Colonic mucosa (tissue), 4 donors: Measurements from ENCODE around the gene FHOD3. TPM values are rescaled to one million over a fixed set of nuclear protein-coding genes. Genes with fewer than 3 reads are reported as not detected.

ENCODE experiments used
- DNase-seq: peaks from one replicate; pipeline ENCODE4 v3.0.0-alpha.2; 2020
- H3K27ac ChIP-seq: fragments of 200-600 bp; one replicate; pipeline ENCODE4 v1.8.0; 2021
- H3K27me3 ChIP-seq: fragments of 200-600 bp; one replicate; pipeline ENCODE4 v1.8.0; 2021
- H3K36me3 ChIP-seq: fragments of 200-600 bp; one replicate; pipeline ENCODE4 v1.8.0; 2021
- H3K4me1 ChIP-seq: fragments of 200-600 bp; one replicate; pipeline ENCODE4 v1.8.0; 2021; ENCODE audit warnings: mild to moderate bottlenecking
- H3K4me3 ChIP-seq: fragments of 200-600 bp; one replicate; pipeline ENCODE4 v1.8.0; 2021
- H3K9ac ChIP-seq, 2 donors: one replicate each; pipeline ENCODE4 v1.7.0; 2013; ENCODE audit warnings: control low read depth in 2 of 2, low read depth in 2 of 2, low read length in 2 of 2
- H3K9me3 ChIP-seq: fragments of 200-600 bp; one replicate; pipeline ENCODE4 v1.8.0; 2021
- intact Hi-C: fragments of 100-400 bp; cut with DNase I; formaldehyde crosslinking; loops from one replicate; pipeline ENCODE4 v1.14.1; 2022
- total RNA-seq, 2 donors: library from RNA; stranded (reverse); fragmentation: NEBNext Ultra II Directional in 1 of 2; extraction: Animal tissue kit (Norgen Biotek cat#: 25700) in 1 of 2; gene quantifications; one replicate each; pipeline ENCODE4 v1.2.1, GENCODE V29; 2021
- TF ChIP-seq, protein P1 (sequence below): fragments of 200-600 bp; IDR thresholded peaks from one replicate; pipeline ENCODE4 v1.8.0; 2022; ENCODE audit warnings: antibody characterized with exemption, mild to moderate bottlenecking
- donor health status: healthy.
- donor health status: DM: no; HTN: no; CAD: no.
- donor health status: DM: no; HTN: no; CAD: no.

FHOD3 gene
- total RNA-seq, 2 donors from 2014 or later: 2.5 to 4.1 TPM

DNA sequence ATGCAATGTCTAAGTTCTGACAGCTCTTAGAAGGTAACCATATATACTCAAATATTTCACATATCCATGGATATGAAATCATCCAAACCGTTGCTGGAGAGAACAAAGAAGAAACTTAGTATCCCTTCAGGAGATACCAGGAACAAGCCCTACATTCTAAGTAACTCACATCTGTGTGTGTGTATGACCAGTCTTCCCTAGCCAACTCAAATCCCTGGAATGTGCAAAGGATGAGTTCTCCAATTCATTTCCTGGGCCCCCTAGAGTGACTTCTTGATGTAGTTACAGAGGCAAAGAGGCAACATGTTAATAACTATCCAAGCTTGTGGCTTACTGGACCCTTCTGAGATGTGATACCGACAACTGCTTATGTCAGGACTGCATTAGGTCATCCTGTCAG, 511.2 kb downstream of the FHOD3 start:
- no peaks in the 10 kb centered on the region for H3K27me3 ChIP-seq
- no peaks in the 10 kb centered on the region for H3K4me1 ChIP-seq
- no peaks in the 10 kb centered on the region for H3K9me3 ChIP-seq
- TF ChIP-seq, protein P1, sequence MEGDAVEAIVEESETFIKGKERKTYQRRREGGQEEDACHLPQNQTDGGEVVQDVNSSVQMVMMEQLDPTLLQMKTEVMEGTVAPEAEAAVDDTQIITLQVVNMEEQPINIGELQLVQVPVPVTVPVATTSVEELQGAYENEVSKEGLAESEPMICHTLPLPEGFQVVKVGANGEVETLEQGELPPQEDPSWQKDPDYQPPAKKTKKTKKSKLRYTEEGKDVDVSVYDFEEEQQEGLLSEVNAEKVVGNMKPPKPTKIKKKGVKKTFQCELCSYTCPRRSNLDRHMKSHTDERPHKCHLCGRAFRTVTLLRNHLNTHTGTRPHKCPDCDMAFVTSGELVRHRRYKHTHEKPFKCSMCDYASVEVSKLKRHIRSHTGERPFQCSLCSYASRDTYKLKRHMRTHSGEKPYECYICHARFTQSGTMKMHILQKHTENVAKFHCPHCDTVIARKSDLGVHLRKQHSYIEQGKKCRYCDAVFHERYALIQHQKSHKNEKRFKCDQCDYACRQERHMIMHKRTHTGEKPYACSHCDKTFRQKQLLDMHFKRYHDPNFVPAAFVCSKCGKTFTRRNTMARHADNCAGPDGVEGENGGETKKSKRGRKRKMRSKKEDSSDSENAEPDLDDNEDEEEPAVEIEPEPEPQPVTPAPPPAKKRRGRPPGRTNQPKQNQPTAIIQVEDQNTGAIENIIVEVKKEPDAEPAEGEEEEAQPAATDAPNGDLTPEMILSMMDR: no peak
- intact Hi-C loops: no loop called here
- H3K27ac ChIP-seq: no peak overlapping the region
- no peak overlapping the region for H3K9ac ChIP-seq
- no peak overlapping the region for H3K4me3 ChIP-seq
- H3K36me3 ChIP-seq: no peaks in the 10 kb centered on the region
- no peak for DNase-seq

DNA sequence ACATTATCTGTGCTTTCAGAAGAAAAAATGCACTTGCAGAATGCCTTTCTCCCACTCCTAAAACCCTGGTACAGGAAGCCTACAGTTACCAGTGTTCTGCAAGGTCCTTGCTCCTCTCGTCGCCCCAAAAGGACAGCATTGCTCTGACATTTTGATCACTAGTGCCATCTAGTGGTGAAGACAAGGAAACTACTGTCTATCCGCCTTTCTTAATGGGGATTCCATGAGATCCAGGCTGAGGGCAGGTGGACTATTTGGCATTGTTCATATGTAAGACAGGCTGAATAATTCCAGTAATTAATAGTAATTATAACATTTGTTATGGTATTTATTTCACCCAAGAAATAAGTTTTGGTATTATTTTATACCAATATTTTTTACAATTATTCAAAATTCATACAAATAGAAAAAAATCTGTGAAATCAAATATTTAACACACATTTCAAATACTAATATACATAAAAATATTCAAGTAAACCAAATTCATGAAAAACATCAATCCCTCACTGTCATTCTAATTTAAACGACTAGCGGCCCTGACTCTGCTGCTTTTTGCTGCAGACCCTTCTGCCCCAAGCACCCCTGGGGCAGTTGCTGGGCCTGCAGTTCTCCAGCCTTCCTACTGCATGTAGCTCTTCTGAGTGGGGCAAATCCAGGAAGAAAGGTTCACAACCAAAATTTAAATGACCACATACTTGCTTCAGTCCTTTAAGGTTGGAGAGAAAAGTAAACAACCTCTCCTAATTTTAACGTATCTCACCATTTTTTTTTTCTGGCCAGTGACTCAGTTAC, 512.3 kb downstream of the FHOD3 start:
- intact Hi-C loops: no loop called here
- Histone ChIP-seq H3K27me3 (no peaks in the 10 kb centered on the region), H3K36me3 (no peaks in the 10 kb centered on the region), H3K4me1 (no peaks in the 10 kb centered on the region), H3K4me3 (no peak overlapping the region), H3K9ac (no peak overlapping the region), H3K27ac (no peak overlapping the region), H3K9me3 (no peaks in the 10 kb centered on the region)
- DNase-seq: no peak
- TF ChIP-seq, protein P1: peak; percentile 83

DNA sequence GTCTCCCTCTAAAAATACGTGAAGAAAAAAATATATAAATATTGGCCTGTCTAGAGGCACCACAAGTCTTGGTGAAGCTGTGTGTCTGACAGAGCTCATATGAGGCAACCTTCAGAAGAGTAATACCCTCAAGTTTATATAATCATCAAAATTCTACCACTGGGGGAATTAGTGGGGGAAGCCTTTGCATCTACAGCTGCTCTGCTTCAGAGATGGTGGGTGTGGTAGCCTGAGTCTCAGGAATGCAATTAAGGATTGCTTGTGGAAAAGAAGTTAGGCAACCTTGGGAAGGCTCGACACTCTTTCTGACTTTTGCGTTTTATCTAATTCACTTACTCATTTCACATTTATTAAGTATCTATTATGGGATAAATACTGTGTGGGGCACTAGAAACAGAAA, 513.9 kb downstream of the FHOD3 start:
- TF ChIP-seq, protein P1: no peak
- H3K27me3 ChIP-seq: no peaks in the 10 kb centered on the region
- H3K36me3 ChIP-seq: no peaks in the 10 kb centered on the region
- intact Hi-C loops: no loop called here
- no peaks in the 10 kb centered on the region for H3K9me3 ChIP-seq
- no peaks in the 10 kb centered on the region for H3K4me1 ChIP-seq
- no peak overlapping the region for H3K27ac ChIP-seq
- no peak overlapping the region for H3K4me3 ChIP-seq
- DNase-seq: no peak
- no peak overlapping the region for H3K9ac ChIP-seq

DNA sequence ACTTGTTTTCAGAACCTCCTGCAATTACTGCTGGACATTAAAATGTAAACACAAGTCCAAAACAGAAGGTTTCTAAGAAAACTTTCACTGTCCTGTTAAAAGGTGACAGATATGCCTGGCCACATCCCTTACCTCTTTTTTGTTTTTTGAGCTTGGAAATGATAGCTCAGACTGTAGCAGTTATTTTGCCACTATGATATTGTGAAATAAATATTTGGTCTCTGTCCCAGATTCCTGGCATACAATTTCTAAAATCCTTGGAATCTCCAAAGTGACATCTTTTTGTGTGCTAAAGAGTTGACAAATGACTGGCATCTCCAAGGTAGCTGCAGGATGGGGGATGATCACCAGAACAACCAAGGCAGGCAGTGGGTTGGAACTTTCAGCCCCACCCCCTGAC, 514.4 kb downstream of the FHOD3 start:
- TF ChIP-seq, protein P1: no peak
- Histone ChIP-seq H3K36me3 (no peaks in the 10 kb centered on the region), H3K4me1 (no peaks in the 10 kb centered on the region), H3K27me3 (no peaks in the 10 kb centered on the region), H3K9me3 (no peaks in the 10 kb centered on the region), H3K4me3 (no peak overlapping the region), H3K27ac (no peak overlapping the region), H3K9ac (no peak overlapping the region)
- intact Hi-C loops: no loop called here
- DNase-seq: no peak

DNA sequence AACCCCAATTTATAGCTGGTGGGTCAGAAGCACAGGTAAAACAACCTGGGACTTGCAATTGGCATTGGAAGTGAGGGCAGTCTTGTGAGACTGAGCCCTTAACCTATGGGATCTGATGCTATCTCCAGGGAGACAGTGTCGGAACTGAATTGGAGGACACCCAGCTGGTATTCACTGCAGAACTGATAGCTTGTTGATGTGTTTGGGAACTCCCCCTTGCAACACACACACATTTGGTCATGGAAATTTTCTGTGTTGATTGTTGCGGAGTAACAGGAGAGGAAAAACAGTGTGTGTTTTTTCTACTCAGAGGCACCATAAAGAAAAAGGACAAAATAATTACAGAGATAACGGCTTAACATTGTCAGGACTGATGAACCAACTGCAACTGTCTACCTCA, 515.2 kb downstream of the FHOD3 start:
- H3K27me3 ChIP-seq: no peaks in the 10 kb centered on the region
- no peak overlapping the region for H3K9ac ChIP-seq
- no peaks in the 10 kb centered on the region for H3K36me3 ChIP-seq
- no peaks in the 10 kb centered on the region for H3K9me3 ChIP-seq
- H3K4me3 ChIP-seq: no peak overlapping the region
- intact Hi-C loops: no loop called here
- no peak overlapping the region for H3K27ac ChIP-seq
- no peaks in the 10 kb centered on the region for H3K4me1 ChIP-seq
- TF ChIP-seq, protein P1: no peak
- DNase-seq: no peak
